ENCODE measurements around the gene SENP1.

The SENP1 gene

DNA sequence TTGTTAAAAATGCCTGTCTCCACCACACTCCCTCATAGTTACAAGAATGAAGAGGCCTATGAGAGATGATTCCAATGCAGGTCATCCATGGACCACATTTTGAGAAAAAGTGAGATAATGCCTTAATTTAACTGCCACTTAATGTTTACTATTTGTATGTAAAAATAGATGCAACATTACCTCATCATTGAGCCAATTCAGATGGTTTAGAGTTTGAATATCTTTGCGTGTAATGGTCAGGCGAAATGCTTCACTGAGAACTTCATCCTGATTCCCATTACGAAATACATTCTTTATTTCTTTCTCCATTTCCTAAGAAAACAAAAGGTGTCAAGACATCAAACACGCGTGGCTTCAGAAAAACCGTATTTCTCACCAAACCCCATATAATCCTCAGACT is 42.3 kb downstream of the SENP1 start:
- DNase-seq = no peak

DNA sequence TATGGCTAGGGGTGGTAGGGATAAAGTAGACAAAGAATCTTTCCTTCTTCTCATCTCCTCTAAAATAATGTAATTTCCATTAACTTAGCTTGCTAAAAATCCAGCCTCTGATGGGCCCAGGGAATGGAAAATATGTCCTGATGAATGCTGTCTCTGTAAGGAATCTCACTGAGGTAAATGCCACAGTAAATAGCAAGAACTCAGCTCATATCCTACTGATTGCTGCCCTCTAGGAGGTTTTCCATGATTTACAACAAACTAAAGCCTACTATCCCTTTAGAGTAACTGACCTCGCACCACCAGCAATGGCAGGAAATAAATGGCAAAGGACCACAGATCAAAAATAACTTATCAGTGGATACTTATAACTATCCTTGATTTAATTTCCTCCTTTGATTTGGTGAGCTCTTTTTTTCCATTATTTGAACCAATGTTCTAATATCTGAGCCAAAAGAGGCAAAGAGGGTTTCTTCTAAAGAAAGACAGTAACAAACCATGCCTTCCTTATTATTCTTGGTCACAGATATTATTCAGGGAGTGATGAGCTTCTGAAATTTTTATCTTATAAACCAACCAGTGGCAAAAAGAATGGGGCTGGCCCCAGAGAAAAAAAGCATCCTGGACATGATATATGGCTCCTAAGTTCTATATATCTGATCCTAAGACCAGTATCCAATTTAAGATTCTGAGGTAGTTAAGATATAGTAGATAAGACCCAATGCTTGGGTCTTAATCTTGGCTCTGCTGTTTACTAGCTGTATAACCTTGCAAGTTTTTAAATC is 43.8 kb downstream of the SENP1 start:
- no peak for DNase-seq

DNA sequence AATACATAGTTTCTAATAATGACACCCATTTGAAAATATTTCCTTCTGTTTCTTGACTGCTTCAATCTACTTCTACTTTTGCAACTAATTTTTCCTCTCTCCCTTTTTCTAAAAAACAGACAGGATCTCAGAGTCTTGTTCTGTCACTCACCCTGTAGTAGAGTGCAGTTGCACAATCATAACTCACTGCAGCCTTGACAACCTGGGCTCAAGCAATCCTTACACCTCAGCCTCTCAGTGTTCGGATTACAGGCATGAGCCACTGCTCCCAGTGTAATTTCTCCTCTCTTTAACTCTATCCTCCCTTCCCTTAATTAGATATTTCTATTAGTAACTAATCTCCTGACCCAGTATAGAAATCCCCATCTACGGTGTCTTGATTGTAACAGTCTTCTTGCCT is 45.4 kb downstream of the SENP1 start:
- no peak for DNase-seq

DNA sequence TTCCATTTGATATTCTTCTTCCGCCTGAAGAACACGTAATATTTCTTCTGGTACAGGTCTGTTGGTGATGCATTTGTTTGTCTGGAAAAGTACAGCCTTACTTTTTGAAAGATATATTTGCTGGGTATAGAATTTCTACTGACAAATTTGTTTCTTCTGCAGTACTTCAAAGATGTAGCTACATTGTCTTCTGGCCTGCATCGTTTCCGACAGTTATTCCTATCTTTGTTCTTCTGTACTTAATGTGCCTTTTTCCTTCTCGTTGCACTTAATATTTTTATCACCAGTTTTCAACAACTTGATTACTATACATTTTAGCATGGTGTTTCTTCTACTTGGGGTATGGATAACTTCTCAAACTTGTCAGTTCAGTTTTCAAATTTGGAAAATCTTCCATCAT is 47.1 kb downstream of the SENP1 start:
- no peak for DNase-seq

DNA sequence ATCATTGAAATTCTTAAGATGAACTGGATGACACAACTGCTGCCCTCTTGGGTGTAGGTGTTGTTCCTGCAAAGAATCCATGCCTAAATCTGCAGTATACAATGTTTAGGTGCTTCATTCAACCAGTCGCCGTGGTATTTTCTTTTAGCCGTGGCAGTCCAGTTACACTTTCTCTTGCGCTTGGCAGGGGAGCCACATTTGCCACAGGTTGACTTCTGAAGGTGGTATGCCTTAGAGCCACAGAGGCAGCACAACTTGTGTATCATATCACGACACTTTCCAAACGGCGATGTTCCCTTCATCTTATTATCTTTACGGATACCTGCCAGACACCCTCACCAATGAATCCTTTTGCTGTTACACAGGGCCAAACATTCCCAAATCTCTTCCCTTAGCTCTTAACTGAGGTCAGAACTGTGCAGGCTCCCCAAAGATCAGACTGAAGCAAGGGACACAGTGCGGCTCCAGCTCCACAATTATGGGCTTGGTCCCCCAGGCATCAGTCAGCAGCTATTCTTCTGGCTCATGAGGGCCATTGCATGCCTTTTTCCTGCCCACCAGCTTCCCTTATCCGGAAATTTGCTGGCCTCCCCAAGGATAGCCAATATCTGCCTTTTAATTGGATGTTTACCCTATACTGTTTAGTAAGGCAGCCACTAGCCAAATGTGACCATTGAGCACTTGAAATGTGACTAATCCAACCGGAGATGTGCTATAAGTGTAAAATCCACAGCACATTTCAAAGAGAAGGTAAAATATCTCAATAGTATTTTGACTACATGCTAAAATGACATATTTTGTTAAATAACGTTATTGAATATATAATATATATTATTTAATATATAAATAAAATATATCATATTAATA is 50.7 kb downstream of the SENP1 start:
- no peak for DNase-seq

DNA sequence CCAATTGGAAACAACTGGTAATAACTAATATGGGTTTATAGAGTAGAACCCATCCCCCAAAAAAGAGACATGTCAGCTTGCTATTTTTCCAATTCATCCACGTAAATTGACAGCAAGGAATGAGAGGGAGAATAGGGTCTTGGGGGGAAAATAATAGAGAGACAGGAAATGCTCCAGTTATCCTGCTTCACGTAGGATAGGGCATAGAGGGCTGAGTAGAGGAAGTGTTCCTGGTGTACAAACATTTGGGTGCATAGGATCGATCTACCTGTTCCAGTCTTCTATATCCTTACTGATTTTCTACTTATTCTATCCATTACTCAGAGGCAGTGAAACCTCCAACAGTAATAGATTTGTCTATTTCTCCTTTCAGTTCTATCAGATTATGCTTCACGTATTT is 52.0 kb downstream of the SENP1 start:
- no peak for DNase-seq

DNA sequence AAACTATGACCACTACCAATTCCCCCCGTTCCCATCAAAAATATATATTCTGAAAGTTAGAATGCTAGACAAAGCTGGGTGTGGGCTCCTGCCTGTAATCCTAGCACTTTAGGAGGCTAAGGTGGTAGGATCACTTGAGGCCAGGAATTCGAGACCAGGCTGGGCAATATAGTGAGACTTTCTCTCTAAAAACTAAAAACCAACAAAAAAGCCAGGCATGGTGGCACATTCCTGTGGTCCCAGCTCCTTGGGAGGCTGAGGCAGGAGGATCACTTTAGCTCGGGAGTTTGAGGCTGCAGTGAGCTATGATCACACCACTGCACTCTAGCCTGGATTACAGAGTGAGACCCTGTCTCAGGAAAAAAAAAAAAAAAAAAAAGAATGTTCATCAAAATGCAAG is 52.8 kb downstream of the SENP1 start:
- DNase-seq = no peak

DNA sequence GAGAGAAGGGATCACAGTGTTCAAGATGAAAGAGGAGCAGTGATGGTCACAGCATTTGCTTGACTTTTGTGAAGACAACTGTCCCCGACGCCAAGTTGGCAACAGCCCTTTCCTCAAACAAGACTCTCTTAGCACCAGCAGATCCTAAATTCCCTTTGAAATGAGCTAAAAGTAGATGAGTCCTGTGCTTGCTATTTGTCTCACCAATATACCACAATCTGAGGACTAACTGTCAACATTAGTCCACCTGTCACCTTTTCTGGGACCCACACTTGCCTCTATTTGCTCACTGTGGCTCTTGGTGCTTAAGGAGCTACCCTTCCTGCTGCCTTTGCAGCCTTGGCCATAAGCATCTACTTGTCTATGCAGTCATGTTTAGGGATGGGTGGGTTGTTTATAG is 54.2 kb downstream of the SENP1 start:
- DNase-seq = no peak

DNA sequence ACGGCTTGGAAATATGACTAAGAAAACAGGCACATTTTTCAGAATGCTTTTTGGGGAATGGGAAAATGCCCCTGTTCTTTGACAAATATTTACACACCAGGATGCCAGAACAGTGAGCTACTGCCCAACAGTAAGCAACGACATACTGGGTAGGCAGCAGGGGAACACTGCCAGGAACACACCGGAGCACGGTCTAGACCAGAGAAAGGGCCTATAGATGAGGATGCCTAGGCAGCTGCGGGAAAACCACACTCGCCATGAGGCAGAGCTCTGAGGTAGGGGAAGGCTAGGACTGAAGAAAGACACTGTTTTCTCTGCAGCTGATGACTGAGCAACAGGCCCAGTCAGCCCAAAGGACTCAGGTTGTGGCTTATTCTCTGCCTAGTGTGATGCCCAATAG is 55.7 kb downstream of the SENP1 start:
- DNase-seq = no peak

DNA sequence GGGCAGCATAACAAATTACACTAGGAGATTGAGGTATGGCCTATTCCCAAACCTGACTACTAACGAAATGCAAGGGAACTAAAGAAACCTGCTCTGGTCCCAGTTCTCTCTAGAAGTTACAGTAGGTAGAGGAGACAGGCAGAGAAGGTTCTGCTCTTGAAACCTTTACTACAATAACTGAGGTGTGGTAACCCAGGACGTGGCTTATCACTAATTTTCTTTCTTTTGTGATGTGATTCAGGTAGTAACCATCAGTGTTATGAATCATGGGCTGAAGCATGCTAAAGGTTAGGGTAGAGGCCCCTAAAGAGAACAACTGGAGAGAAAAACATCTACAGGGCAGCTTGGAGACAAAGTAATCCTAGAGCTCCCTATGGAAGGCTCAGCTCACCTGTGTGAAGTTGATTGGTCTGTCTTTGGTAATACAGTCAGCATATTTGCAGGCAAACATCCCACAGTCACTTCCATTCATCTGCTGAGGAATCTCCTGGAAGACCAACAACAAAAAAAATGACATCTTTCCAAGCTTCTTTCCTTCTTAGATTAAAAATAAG is 59.8 kb downstream of the SENP1 start:
- no peak for DNase-seq

DNA sequence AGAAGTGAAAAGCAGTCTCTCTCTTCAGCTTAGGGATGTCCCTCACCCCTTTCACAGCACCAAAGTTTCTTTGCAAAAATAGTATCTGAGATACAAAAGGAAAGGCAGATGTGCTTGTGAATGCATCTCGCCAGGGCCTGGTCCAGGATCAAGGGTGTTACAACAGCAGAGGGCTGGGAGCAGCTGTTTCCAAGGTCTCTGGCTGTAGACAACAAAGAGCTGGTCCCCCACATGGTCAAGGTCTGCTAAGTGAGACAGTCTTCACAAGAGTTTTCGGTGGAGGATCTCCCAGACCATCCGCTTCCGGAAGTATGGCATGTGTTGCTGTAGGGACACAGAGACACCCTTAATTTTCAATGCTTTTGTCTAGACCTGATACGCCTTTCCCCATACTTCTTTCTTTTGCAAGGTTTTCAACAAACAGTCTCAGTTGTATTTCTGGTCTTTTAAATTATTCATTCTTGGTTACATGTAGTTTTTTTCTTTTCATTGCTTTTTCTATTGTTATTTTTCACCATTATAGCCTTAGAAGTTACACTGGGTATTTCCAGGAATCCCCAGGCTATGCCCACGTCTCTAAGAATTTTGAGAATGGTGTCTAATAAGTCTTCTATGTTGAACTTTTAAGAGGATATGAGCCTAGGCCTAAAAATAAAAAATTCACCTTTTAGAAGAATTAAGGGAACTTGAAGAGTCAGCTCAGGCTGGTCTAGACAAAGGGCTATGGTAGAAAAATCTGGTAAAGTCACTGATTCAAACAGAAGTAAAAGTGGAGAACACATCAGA is 60.6 kb downstream of the SENP1 start:
- no peak for DNase-seq

DNA sequence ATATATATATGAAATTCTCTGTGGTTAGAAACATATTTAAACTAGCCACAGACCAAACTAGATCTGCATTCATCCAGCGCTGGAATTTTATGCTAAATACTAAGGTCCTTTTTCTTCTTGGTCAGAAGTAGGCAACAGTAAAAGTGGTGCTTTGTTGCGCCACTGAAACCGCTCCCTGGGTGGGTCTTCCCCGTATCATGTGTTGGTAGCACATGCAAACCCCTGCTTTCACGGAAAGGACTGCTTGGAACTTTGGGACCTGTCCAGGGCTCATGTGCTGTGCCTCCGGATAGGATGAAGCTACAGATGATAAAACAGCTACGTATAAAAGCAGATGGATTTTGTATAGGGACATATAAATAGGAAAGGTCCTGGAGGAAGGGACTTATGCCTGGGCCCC is 61.5 kb downstream of the SENP1 start:
- no peak for DNase-seq

DNA sequence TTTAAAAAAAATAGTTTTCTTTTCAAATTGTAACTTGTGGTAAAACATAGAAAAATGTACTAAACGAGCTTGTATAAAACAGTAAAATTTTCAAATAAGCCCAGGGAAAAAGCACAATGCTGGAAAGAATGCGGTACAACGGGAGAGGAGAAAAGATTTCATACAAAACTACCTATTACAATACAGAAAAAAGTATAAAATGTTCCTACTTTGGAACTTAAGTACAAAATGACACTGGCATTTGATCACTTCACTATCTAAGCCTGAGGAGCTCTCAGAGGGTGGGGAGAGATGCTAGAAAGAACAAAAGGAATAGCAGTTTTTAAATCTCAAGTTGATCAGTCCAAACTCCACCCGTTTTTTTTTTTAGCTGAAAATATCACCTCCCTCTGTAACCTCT is 62.1 kb downstream of the SENP1 start:
- no peak for DNase-seq

DNA sequence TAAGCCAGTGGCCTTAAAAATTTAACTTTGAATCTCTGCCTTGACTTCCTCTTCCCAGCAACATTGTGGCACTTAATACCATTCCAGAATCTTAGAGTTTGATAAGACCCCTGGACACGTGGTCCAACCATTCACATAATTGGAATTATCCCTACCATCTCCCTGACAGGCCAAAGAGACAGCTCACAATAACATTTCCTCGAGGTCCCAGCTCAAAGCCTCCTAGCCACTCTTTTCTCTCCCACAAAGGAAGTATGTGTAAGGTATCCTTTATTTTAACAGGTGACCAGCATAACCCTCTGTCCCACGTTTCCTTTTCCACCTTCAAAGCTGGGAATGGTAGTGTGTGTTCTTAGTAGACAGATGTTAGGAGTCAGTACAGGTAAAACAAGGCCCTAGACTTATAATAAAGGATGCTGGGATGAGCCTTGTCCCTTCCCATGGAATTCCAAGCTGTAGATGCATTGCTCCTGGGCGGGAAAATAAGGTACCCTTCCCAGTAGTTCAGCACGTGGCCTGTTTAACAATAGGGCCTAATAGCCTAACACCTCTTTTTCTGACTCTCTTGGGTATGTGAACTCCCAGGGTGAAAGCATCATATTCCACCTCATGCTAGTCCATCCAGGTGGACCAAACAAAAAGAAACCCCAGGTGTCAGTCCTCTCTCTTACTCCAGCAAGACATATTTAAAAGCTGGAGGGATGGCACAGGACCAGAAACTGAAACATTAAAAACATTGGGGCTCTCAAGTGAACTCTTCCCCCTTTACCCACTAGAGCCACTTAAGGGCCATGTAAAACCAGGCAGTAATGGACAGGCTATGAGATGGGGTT is 64.1 kb downstream of the SENP1 start:
- DNase-seq = no peak

DNA sequence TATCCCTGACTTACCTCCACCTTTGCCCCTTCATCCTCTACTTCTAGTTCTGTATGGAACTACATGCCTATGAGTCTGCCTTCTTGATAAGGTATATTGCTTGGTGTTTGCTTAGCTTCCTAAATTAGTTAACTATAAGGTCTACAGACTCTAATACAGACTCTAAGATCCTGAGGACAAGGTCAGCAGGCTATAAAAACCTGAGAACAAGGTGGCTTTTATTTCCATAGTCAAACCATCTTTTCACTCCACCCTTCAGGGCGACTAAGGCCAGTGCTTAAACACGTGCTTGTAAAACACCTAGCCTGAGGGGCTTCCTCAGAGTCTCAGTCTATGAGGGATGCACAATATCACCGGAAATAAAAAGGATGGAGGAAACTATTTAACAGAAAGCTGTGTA is 65.5 kb downstream of the SENP1 start:
- no peak for DNase-seq

DNA sequence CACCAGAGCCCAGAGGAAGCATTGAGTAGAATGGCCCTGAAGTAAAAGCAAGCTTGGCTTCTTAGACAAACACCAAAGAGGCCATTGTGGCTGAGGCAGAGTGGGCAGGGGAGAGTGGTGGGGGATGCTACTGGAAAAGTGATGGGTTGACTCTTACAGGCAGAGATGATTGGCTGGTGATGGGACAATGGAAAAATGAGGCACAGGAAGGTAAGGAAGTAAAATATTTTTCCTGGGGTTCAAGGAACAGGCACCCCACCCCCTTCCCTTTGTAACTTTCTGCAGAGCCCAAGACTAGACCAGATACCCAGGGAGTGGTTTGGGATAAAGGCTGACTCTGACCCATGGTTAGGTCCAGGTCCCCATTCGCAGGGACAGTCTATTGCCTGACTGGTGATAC is 66.7 kb downstream of the SENP1 start:
- no peak for DNase-seq

DNA sequence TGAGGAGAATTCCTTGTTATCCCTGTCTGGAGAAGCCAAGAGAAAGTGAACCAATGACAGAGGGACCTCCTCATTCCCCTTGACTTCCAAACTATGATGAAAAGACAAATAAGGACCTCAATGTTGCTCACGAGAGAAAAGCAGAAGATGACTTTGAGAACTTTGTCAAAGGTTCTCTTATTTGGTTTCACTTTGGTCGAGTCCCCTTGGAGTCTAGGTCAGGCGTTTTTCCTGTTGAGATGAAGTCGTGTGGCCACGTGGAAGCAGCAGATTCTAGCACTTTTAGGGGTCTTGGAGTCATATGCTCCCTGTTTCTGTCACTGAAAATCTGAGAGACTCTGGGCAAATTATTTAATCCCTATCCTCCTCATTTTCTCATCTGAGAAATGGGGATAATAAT is 67.8 kb downstream of the SENP1 start:
- DNase-seq = no peak

DNA sequence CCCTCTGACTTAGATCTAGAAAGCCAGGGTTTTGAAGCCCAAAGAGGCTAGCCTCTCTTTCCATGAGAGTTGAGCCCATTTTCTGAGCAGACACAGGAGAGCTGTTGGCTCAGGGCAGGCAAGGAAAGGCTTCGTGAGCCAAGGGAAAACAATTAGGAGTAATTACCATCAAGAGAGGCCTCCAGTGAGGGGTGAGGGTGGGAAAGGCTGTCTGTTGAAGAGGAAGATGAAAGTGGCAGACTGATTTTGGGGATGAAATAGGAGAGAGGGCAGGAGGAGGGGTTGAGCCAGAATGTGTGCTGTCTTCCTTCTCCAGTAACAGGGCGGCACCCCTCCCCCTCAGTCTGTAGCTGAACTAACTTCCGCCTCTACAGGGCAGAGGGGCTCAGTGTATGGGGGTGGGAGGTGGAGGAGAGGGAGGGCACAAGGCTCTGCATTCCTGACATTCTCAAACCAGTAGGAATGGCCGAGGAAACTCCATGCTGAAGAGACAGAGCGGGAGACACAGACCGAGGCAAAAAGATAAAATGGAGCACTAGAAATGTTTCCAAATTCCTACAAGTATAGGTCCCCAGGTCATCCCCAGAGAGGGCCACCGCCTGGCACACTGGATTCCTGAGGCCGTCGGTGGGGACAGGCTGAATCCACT is 68.5 kb downstream of the SENP1 start:
- DNase-seq = no peak

DNA sequence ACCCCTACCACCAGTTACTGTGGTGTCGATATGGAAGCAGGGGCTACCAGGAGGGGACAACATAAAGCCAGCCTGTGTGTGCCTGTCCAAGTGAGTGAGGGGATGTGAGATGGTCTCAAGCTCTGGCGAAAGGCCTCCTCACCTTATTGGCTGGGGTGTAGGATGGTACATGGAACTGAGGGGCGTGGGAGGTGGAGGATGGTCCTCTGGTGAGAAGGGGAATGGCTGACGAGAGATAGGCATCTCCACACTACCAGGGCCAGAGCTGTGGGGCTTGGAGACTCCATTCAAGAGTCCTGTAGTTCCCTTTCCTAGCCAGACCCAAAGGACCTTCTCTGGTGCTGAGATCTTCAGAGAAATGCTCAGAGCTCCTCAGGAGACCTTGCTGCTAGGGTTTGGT is 69.1 kb downstream of the SENP1 start:
- DNase-seq = no peak

DNA sequence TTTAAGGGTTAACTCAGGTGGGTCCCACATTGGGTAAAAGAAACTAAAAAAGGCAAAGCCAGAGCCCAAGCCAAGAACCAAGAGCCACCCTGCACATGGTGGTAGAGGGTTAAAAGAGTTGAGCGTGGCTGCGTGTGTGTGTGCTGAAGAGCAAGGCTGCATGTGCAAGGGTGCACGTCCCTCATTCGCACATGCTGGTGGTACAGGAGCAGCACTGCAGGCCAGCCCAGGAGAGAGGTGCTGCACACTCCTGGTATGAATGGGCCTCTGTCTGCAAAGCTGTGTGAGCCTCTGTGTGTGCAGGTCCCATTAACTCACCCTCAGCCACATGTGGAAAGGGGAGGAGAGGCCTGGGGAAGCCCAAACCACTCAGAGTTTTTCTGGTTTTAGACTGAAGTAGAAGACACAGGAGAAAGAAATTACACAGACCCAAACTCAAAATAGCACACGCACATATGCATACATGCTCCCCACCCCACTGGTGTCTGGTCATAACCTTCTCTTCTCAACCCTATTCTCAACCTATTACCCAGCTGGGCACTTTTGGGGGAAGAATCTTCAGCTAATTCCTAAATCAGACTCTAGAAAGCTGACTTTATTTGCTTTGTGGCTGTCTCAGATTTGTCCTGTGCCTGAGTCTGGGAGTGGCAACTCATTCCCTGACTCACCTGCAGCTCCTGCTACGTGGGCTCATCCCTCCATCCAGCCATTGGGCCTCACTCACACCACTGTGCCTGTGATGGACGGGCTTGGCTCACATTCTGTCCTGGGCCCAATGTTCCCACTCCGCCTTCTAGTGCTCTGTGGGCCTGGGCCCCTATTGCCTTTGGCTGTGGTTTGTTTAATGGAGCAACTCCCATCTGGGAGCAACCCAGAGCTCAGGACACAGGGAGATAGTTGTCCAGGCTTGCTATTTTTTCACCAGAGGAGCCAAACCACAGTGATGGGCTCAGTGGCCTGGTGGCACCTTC is 70.8 kb downstream of the SENP1 start:
- DNase-seq = no peak

DNA sequence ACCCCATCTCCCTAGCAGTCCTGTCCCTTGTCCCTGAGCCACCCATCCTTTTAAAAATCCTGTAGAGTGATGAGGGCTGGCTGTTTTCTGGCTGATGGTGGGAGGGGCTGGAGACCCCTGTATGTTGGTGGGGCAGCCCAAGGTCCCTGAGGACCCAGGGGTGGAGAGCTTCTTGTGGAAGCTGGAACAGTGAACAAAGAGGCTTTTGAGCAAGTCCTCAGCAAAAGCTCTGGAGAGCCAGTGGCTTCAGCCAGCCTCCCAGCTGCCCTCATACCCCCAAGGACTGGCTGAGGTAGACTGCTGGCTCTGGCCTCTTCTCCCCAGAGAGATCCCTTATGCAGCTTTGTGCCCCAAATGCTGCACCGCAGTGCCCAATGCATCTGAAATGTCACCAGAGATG is 72.4 kb downstream of the SENP1 start:
- no peak for DNase-seq

All from NCI-H510A treated with DMSO at 0.1 percent for 48 hours (cell line).